Gastrocnemius medialis (tissue), 4 donors: ENCODE measurements around the gene PPFIA4.

Experiments
- POLR2A ChIP-seq, 2 donors: fragments of 450-650 bp; IDR thresholded peaks; one replicate each; pipeline ENCODE4 v1.6.1; 2017; ENCODE audit warnings: antibody characterized with exemption in 2 of 2, mild to moderate bottlenecking in 2 of 2, moderate library complexity in 2 of 2
- TF ChIP-seq, protein P1 (sequence below), 5 experiments: fragments of 450-650 bp in 3 of 5; fragments of 200-600 bp in 2 of 5; sonication (generic) in 2 of 5; IDR thresholded peaks in 4 of 5; conservative IDR thresholded peaks in 1 of 5; 1 replicate in 4 of 5; 2 replicates in 1 of 5; pipeline ENCODE4 v1.5.1; 2016 to 2019; ENCODE audit warnings: antibody characterized with exemption in 5 of 5, mild to moderate bottlenecking in 3 of 5, moderate library complexity in 3 of 5

DNA sequence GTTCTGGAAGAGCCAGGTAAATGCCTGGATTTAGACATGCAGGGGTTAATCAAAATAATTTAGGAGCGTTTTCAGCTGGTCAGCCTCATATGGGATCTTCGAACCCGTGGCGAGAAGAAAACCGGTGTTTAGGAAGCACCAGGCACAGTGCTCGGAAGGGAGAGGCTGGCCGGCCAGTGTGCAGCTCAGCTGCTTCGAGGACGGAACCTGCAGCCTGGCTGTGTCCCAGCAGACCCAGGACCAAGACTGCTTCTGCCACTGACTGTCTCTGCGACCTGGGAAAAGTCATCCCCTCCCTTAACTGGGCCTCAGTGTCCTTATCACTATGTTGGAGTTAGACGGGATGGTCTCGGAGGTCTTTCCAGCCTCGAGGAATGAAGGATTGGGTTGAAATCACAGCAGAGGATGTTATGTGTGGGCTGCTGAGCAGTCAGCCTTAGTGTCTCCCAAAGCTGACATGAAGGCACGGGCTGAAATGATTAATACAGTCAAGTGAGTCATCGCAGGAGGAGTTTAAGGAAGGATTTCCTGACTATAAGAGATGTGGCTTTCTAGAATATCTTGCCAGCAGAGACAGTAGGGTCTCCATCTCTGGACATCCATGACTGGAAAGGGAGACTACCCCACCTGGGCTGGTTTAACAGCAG is 20.8 kb downstream of the PPFIA4 start:
- TF ChIP-seq POLR2A (IDR thresholded peaks at IDR 0.05) = no peak
- TF ChIP-seq, protein P1, sequence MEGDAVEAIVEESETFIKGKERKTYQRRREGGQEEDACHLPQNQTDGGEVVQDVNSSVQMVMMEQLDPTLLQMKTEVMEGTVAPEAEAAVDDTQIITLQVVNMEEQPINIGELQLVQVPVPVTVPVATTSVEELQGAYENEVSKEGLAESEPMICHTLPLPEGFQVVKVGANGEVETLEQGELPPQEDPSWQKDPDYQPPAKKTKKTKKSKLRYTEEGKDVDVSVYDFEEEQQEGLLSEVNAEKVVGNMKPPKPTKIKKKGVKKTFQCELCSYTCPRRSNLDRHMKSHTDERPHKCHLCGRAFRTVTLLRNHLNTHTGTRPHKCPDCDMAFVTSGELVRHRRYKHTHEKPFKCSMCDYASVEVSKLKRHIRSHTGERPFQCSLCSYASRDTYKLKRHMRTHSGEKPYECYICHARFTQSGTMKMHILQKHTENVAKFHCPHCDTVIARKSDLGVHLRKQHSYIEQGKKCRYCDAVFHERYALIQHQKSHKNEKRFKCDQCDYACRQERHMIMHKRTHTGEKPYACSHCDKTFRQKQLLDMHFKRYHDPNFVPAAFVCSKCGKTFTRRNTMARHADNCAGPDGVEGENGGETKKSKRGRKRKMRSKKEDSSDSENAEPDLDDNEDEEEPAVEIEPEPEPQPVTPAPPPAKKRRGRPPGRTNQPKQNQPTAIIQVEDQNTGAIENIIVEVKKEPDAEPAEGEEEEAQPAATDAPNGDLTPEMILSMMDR (IDR thresholded peaks at IDR 0.05 in 4 of 5, conservative IDR thresholded peaks at IDR 0.05 in 1 of 5) = no peak
